Astrocyte (in vitro differentiated cells and primary cell): ENCODE data around the gene CAPN11.

Experiments used
- EZH2 ChIP-seq: IDR thresholded peaks from 2 replicates; pipeline ENCODE4 v1.6.1; 2012; ENCODE audit warnings: mild to moderate bottlenecking, low read length, inconsistent platforms; ENCODE audit not compliant: insufficient read depth
- TF ChIP-seq, protein P1 (sequence below): IDR thresholded peaks from 2 replicates; pipeline ENCODE4 v1.5.1; 2011; ENCODE audit warnings: low read depth, mild to moderate bottlenecking, inconsistent platforms, low read length, moderate library complexity; ENCODE audit not compliant: insufficient read depth

DNA sequence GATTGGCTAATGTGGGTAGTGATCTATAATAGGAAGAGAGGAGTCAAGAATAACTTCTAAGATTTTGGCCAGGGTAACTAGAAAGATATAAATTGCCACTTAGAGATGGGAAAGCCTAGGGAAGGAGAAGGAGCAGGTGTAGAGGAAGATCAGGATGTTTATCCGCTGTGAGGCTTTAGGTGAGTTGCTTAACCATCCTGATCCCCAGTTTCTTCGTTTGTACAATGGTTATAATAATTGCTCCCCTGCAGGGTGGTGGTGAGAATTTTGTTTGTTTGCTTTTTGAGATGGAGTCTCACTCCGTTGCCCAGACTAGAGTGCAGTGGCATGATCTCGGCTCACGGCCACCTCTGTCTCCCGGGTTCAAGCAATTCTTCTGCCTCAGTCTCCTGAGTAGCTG lies 55.7 kb downstream of the CAPN11 start:
- TF ChIP-seq, protein P1, sequence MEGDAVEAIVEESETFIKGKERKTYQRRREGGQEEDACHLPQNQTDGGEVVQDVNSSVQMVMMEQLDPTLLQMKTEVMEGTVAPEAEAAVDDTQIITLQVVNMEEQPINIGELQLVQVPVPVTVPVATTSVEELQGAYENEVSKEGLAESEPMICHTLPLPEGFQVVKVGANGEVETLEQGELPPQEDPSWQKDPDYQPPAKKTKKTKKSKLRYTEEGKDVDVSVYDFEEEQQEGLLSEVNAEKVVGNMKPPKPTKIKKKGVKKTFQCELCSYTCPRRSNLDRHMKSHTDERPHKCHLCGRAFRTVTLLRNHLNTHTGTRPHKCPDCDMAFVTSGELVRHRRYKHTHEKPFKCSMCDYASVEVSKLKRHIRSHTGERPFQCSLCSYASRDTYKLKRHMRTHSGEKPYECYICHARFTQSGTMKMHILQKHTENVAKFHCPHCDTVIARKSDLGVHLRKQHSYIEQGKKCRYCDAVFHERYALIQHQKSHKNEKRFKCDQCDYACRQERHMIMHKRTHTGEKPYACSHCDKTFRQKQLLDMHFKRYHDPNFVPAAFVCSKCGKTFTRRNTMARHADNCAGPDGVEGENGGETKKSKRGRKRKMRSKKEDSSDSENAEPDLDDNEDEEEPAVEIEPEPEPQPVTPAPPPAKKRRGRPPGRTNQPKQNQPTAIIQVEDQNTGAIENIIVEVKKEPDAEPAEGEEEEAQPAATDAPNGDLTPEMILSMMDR, result no peak
- no peak for TF ChIP-seq EZH2
